ENCODE results near the gene SPATA1. TPM values are rescaled to one million over a fixed set of nuclear protein-coding genes. Genes with fewer than 3 reads are reported as not detected.

Gene SPATA1
- total and polyA plus RNA-seq, 2 of the 13 experiments (the other 11 are each of a cell fraction or from before 2014, with no cell fraction given), result 0.70 to 1.4 TPM

DNA sequence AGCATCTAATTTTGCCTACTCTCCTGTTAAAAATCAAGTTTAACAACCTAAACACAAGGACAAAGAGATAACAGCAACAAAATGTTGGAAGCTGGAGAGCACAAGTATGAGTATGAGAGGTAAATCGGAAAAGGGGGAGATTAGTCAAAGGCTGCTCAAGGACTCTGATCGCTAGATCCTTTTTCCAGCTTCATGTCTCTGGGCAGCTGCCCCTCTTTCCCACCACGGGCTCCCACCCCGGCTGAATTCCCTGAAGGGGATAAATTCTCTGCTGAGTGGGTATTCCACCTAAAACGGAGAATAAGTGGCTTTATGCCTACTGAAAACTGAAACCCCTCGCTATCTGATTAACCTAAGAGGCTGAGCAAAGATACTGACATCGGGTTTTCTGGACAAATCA is 68.8 kb downstream of the SPATA1 start:
- ChIA-PET POLR2A (interaction anchor here (3.0 to 3.5 kb wide), 3 partner anchors 10 to 70 kb away, joined by 11 to 90 read pairs (median 40); partner anchors contain the start of genes GNG5 and SPATA1), CTCF (ENCODE audit: low intra/inter-chr PET ratio, low total read pairs) (no interaction called here)
- no peaks in the 10 kb centered on the region for H3K36me3 ChIP-seq (replicated peaks in 1 of 2; ENCODE audit: control insufficient read depth in 1 of 2, insufficient read depth in 2 of 2, low read length in 2 of 2)
- no peak for TF ChIP-seq BCL6 (CRISPR knock-in tag; IDR thresholded peaks at IDR 0.05)
- TF ChIP-seq NAIF1 (CRISPR knock-in tag; IDR thresholded peaks at IDR 0.05; ENCODE audit: borderline replicate concordance), result no peak
- no peak for TF ChIP-seq EZH2 (conservative IDR thresholded peaks at IDR 0.05; ENCODE audit: low read depth, low read length)
- WGBS (ENCODE audit: low lambda C conversion rate), result 35% methylated on average over 7 of the region's 7 CpGs
- in situ Hi-C loops (cut with HindIII; ENCODE audit: extremely low pct_ligation_motif_present, low pct_unique_long_range_greater_than_20kb) (loop anchor here (5.0 kb wide), 1 partner anchor 68 kb away; the partner anchor contains the start of genes GNG5 and SPATA1), intact Hi-C loops (cut with micrococcal nuclease; ENCODE audit: unreplicated experiment) (loop anchor here (2.0 to 5.0 kb wide), 2 partner anchors 68 to 498 kb away; partner anchors contain the start of genes GNG5 and SPATA1)
- no peaks in the 10 kb centered on the region for H3K79me2 ChIP-seq (ENCODE audit: insufficient read depth, low read length)
- H3K9me3 ChIP-seq (ENCODE audit: low read length), result no peaks in the 10 kb centered on the region
- DNase-seq (ENCODE audit: low spot score), result no peak
- TSS peak; percentile 53 for BruUV-seq (replicated peaks)
- peak overlapping the region; percentile 97 for H2AFZ ChIP-seq (ENCODE audit: low read length)
- H3K27ac ChIP-seq (ENCODE audit: extremely low read length, insufficient read depth, low read length), result no peak overlapping the region
- no peak for FAIRE-seq
- no peaks in the 10 kb centered on the region for H4K20me1 ChIP-seq (ENCODE audit: insufficient read depth, low read length)
- no peak for ATAC-seq
- peak overlapping the region; percentile 99 for H3K4me2 ChIP-seq (ENCODE audit: low read depth, low read length)
- H3K9ac ChIP-seq (ENCODE audit: insufficient read depth, low read depth, low read length), result peak overlapping the region; percentile 51; the same call in 1 of the 2 replicates
- no peaks in the 10 kb centered on the region; a peak in 1 of 5 replicates for H3K27me3 ChIP-seq (ENCODE audit: control insufficient read depth in 1 of 2, insufficient read depth in 2 of 2, low read length in 2 of 2)
- peaks cover 21% of the 10 kb centered on the region for H3K4me1 ChIP-seq (ENCODE audit: insufficient read depth, low read length)
- peak overlapping the region; percentile 54 to 72 (median 55) for H3K4me3 ChIP-seq (replicated peaks in 1 of 3; ENCODE audit: insufficient read depth in 1 of 3, low read depth in 2 of 3, low read length in 3 of 3)

DNA sequence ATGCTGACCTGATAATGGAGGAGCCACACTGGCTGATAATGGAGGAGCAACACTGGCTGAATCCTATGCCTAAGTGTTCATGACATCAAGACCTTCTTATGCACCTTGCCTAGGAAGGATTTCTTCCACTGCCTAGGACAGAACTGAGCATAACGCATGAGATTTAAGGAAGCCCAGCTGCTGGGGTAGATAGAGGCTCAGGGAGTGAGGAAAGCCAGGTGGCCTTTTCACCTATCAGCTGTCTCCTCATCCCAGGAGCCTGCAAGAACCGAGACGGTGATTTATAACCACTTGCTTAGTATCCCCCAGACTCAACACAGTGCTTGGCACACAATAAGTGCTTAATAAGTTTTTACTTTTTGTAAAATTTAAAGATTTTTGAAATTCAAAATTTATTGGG is 75.5 kb downstream of the SPATA1 start:
- in situ Hi-C loops (cut with HindIII; ENCODE audit: extremely low pct_ligation_motif_present, low pct_unique_long_range_greater_than_20kb), result no loop called here
- CTCF ChIA-PET (ENCODE audit: low intra/inter-chr PET ratio, low total read pairs), result no interaction called here
- TF ChIP-seq ADNP (CRISPR knock-in tag; IDR thresholded peaks at IDR 0.05) (no peak), ERF (CRISPR knock-in tag; IDR thresholded peaks at IDR 0.05) (no peak), ZBTB3 (CRISPR knock-in tag; IDR thresholded peaks at IDR 0.05; ENCODE audit: borderline replicate concordance, low read depth) (no peak), TEF (CRISPR knock-in tag; IDR thresholded peaks at IDR 0.05) (no peak), FOXM1 (CRISPR knock-in tag; IDR thresholded peaks at IDR 0.05) (no peak), ZNF691 (CRISPR knock-in tag; IDR thresholded peaks at IDR 0.05; ENCODE audit: borderline replicate concordance, low read depth) (no peak), EED (CRISPR knock-in tag; IDR thresholded peaks at IDR 0.05) (no peak), ZSCAN12 (CRISPR knock-in tag; IDR thresholded peaks at IDR 0.05) (no peak), AGO1 (IDR thresholded peaks at IDR 0.05; ENCODE audit: low read depth, low read length, poor library complexity, severe bottlenecking) (no peak)
- TF ChIP-seq, protein P1, sequence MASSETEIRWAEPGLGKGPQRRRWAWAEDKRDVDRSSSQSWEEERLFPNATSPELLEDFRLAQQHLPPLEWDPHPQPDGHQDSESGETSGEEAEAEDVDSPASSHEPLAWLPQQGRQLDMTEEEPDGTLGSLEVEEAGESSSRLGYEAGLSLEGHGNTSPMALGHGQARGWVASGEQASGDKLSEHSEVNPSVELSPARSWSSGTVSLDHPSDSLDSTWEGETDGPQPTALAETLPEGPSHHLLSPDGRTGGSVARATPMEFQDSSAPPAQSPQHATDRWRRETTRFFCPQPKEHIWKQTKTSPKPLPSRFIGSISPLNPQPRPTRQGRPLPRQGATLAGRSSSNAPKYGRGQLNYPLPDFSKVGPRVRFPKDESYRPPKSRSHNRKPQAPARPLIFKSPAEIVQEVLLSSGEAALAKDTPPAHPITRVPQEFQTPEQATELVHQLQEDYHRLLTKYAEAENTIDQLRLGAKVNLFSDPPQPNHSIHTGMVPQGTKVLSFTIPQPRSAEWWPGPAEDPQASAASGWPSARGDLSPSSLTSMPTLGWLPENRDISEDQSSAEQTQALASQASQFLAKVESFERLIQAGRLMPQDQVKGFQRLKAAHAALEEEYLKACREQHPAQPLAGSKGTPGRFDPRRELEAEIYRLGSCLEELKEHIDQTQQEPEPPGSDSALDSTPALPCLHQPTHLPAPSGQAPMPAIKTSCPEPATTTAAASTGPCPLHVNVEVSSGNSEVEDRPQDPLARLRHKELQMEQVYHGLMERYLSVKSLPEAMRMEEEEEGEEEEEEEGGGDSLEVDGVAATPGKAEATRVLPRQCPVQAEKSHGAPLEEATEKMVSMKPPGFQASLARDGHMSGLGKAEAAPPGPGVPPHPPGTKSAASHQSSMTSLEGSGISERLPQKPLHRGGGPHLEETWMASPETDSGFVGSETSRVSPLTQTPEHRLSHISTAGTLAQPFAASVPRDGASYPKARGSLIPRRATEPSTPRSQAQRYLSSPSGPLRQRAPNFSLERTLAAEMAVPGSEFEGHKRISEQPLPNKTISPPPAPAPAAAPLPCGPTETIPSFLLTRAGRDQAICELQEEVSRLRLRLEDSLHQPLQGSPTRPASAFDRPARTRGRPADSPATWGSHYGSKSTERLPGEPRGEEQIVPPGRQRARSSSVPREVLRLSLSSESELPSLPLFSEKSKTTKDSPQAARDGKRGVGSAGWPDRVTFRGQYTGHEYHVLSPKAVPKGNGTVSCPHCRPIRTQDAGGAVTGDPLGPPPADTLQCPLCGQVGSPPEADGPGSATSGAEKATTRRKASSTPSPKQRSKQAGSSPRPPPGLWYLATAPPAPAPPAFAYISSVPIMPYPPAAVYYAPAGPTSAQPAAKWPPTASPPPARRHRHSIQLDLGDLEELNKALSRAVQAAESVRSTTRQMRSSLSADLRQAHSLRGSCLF (CRISPR knock-in tag; IDR thresholded peaks at IDR 0.05; ENCODE audit: borderline replicate concordance), result no peak

More for the DNA sequence above, 75.5 kb downstream of the SPATA1 start:
- Histone ChIP-seq H3K9me3 (ENCODE audit: low read length) (no peaks in the 10 kb centered on the region), H3K36me3 (replicated peaks in 1 of 2; ENCODE audit: control insufficient read depth in 1 of 2, insufficient read depth in 2 of 2, low read length in 2 of 2) (no peaks in the 10 kb centered on the region), H3K79me2 (ENCODE audit: insufficient read depth, low read length) (no peaks in the 10 kb centered on the region), H3K4me1 (ENCODE audit: insufficient read depth, low read length) (peaks cover 15% of the 10 kb centered on the region), H3K27me3 (ENCODE audit: control insufficient read depth in 1 of 2, insufficient read depth in 2 of 2, low read length in 2 of 2) (no peaks in the 10 kb centered on the region), H4K20me1 (ENCODE audit: insufficient read depth, low read length) (no peaks in the 10 kb centered on the region), H3K27ac (ENCODE audit: extremely low read length, insufficient read depth, low read length) (no peak overlapping the region), H3K9ac (ENCODE audit: insufficient read depth, low read depth, low read length) (no peak overlapping the region), H2AFZ (ENCODE audit: low read length) (no peak overlapping the region), H3K4me3 (replicated peaks in 1 of 3; ENCODE audit: insufficient read depth in 1 of 3, low read depth in 2 of 3, low read length in 3 of 3) (no peak overlapping the region), H3K4me2 (ENCODE audit: low read depth, low read length) (no peak overlapping the region)
- 42% methylated on average over 3 of the region's 3 CpGs for WGBS (ENCODE audit: low lambda C conversion rate)
- intact Hi-C loops (cut with micrococcal nuclease; ENCODE audit: unreplicated experiment), result no loop called here
- FAIRE-seq (no peak), DNase-seq (ENCODE audit: low spot score) (no peak), ATAC-seq (no peak)
- POLR2A ChIA-PET, result no interaction called here
- BruUV-seq (replicated peaks), result no TSS peak
